SJCRH30 (cell line): ENCODE results near the gene FGD6. TPM values are rescaled to one million over a fixed set of nuclear protein-coding genes. Genes with fewer than 3 reads are reported as not detected.
"Not testable (repeated sequence)": the region's sequence is repeated elsewhere in the genome, so short reads cannot be mapped to it uniquely, and the experiment has no call there.

ENCODE experiments used
- DNase-seq, 2 experiments: peaks; one replicate each; pipeline ENCODE4 v3.0.0-alpha.2; 2015 to 2020
- H3K27ac ChIP-seq: fragments of 250-450 bp; sonication (Bioruptor Pico); 2 replicates; pipeline ENCODE4 v1.5.1; 2020; ENCODE audit warnings: mild to moderate bottlenecking, moderate library complexity
- H3K27me3 ChIP-seq: fragments of 250-450 bp; sonication (Bioruptor Pico); 2 replicates; pipeline ENCODE4 v1.5.1; 2020; ENCODE audit warnings: mild to moderate bottlenecking, moderate library complexity
- H3K36me3 ChIP-seq: fragments of 250-450 bp; sonication (Bioruptor Pico); 2 replicates; pipeline ENCODE4 v1.5.1; 2020; ENCODE audit warnings: mild to moderate bottlenecking, moderate library complexity
- H3K4me1 ChIP-seq: fragments of 250-450 bp; sonication (Bioruptor Pico); 2 replicates; pipeline ENCODE4 v1.5.1; 2020; ENCODE audit warnings: mild to moderate bottlenecking, moderate library complexity
- H3K4me3 ChIP-seq: fragments of 250-450 bp; sonication (Bioruptor Pico); 2 replicates; pipeline ENCODE4 v1.5.1; 2020; ENCODE audit warnings: mild to moderate bottlenecking, moderate library complexity
- H3K9me3 ChIP-seq: fragments of 250-450 bp; sonication (Bioruptor Pico); replicated peaks from 2 replicates; pipeline ENCODE4 v1.5.1; 2020; ENCODE audit warnings: mild to moderate bottlenecking, moderate library complexity
- total RNA-seq: library from RNA; depleted of rRNA; stranded (reverse); fragments of >200 nt; shearing (Covaris generic); gene quantifications from 2 replicates; pipeline ENCODE4 v1.2.3, GENCODE V29; 2014

FGD6 gene
- total RNA-seq, 1 experiment from 2014 or later = 10.7 TPM

DNA sequence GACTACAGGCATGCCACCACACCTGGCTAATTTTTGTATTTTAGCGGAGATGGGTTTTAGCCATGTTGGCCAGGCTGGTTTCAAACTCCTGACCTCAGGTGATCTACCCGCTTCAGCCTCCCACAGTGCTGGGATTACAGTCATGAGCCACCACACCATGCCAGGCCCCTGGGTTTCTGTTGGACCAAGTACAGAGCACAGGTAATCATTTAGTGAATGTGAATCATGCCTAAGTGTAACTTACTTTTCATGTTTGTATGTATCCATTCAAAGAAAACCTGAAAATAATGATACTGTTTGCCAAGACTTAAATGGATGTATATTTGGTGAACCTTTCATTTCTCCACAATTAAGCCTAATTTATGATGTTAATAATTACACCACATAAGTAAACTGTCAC lies 65.9 kb downstream of the FGD6 start:
- Histone ChIP-seq H3K4me3 (no peak overlapping the region), H3K27me3 (no peaks in the 10 kb centered on the region), H3K9me3 (no peaks in the 10 kb centered on the region)

DNA sequence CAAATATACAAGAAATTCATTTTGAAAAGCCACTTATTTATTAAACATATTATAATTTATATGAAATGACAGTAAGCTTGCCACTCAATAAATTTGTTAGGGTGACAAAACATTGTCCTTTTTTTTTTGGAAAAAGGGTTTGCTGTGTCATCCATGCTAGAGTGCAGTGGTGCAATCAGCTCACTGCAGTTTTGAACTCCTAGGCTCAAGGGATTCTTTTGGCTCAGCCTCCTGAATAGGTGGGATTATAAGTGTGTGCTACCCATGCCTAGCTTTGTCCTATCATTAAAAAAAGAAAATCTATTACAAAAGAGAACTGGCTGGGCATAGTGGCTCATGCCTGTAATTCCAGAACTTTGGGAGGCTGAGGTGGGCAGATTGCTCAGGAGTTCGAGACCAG lies 66.8 kb downstream of the FGD6 start:
- H3K4me1 ChIP-seq = peaks cover 10% of the 10 kb centered on the region
- H3K27me3 ChIP-seq = no peaks in the 10 kb centered on the region
- DNase-seq = no peak
- no peaks in the 10 kb centered on the region for H3K9me3 ChIP-seq
- H3K36me3 ChIP-seq = no peaks in the 10 kb centered on the region
- H3K27ac ChIP-seq = no peak overlapping the region
- H3K4me3 ChIP-seq = no peak overlapping the region

More for the DNA sequence above, 65.9 kb downstream of the FGD6 start:
- no peak for DNase-seq
- Histone ChIP-seq H3K4me1 (peaks cover 4% of the 10 kb centered on the region), H3K36me3 (no peaks in the 10 kb centered on the region), H3K27ac (no peak overlapping the region)

- DNase-seq = peak in 1 of 2 experiments; percentile 3
- H3K36me3 ChIP-seq = no peaks in the 10 kb centered on the region
- no peaks in the 10 kb centered on the region for H3K9me3 ChIP-seq
- H3K4me1 ChIP-seq = peaks cover 10% of the 10 kb centered on the region
- H3K4me3 ChIP-seq = no peak overlapping the region
- H3K27me3 ChIP-seq = no peaks in the 10 kb centered on the region
- H3K27ac ChIP-seq = no peak overlapping the region
Measured at GRCh38 chr12:95147866-95148265, 69.4 kb downstream of the FGD6 start.

DNA sequence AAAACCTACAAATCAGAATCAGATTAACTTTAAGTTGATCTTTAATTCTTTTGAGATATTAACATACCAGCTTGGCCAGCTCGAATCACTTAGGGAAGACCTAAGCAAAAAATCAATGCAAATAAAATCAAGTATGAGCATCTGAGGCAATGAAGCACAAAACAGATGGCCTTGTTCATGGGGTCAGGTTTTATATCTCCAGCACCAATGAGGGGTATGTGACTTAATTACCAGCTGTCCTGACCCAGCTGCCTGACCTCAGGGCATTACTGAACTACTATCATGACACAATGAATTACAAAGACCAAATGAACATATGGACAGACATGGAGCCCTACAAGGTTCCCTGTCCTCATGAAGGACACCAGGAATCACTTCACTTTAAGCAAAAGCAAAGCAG lies 70.5 kb downstream of the FGD6 start:
- H3K9me3 ChIP-seq = no peaks in the 10 kb centered on the region
- no peaks in the 10 kb centered on the region for H3K27me3 ChIP-seq
- DNase-seq = peak; percentile 66 to 76
- H3K4me3 ChIP-seq = no peak overlapping the region
- no peaks in the 10 kb centered on the region for H3K36me3 ChIP-seq
- peaks cover 10% of the 10 kb centered on the region for H3K4me1 ChIP-seq
- H3K27ac ChIP-seq = peak overlapping the region; percentile 45

DNA sequence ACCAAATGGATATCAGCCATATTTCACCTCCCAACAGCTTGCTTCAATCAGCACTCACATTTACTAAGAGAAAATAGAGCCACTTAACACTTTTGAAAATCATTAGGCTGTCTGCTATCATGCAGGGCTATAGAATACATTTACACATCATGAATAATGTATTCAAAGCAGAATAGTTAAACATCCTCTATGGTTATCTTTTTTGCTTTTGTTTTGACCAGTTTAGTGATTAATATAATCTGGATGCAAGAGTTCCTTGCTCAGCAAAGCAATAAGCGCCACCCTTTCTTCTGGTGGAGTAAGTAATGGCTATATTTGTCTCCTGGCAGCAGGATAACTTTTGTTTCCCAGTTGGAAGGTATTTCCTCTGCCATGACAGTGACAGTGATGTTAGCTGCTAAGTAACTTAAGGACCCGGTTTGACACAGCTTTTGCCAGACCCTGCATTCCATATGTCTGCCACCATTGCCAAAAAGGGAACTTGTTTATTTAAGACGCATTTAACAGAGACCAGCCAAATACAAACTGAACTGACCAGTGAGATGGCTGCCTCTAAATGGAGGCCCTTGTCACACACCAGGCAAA lies 73.6 kb downstream of the FGD6 start:
- H3K27ac ChIP-seq = no peak overlapping the region
- H3K36me3 ChIP-seq = no peaks in the 10 kb centered on the region
- H3K9me3 ChIP-seq = no peaks in the 10 kb centered on the region
- H3K4me1 ChIP-seq = peaks cover 10% of the 10 kb centered on the region
- H3K27me3 ChIP-seq = no peaks in the 10 kb centered on the region
- H3K4me3 ChIP-seq = no peak overlapping the region
- DNase-seq = no peak

DNA sequence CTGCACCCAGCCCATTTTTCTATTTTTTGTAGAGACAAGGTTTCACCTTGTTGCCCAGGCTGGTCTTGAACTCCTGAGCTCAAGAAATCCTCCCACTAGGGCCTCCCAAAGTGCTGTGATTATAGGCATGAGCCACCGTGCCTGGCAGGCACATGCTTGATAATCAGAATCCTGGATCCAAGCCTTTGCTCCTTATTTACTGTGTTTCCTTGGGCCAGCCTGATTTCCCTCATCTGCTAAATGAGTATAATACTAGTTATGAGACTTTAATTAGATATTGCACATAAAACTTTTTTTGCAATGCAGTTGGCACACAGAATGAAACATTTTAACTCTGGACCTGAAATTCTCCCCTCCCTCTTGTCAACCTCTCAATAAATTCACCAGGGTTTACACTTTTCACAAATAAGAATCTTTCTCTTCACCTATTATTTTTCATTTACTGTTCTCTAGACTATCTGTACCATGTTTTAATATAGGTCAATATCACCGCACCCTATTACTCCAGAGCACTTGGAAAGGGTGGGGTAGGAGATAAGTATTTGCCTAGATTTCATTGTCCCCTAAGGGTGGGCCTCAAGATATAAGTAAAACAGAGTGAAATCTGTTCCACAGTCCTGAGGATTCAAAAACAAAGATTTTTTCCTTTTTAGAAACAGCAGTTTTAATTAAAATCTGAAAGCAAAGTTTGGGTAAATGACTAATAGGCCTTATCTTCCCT lies 74.7 kb downstream of the FGD6 start:
- Histone ChIP-seq H3K4me1 (peaks cover 10% of the 10 kb centered on the region), H3K27me3 (no peaks in the 10 kb centered on the region), H3K9me3 (no peaks in the 10 kb centered on the region), H3K4me3 (no peak overlapping the region), H3K36me3 (no peaks in the 10 kb centered on the region), H3K27ac (no peak overlapping the region)
- no peak for DNase-seq

DNA sequence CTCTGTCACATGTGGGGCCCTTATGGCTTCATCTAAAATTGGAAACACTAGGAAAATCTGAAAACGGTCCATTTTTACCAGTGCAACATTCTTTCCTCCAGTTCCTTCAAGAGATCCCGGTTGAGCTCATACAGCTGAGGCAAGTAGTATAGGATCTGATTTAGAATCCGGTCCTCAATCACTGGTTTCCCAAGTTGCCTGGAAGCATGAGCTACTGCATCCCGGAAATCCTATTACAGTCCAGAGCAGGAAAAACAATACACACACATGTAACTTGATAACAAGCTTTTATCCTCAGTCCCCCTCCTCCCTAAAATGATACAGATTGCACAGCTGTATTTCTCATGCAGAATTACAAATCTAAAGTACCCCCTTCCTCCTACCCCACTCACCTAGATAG lies 76.0 kb downstream of the FGD6 start:
- DNase-seq = no peak

GRCh38 chr12:95138031-95138430 lies 79.2 kb downstream of the FGD6 start:
- not testable (repeated sequence) for H3K4me1 ChIP-seq, H3K36me3 ChIP-seq, H3K9me3 ChIP-seq, H3K4me3 ChIP-seq, H3K27me3 ChIP-seq, DNase-seq, H3K27ac ChIP-seq

More for the DNA sequence above, 76.0 kb downstream of the FGD6 start:
- H3K4me3 ChIP-seq = no peak overlapping the region
- peaks cover 5% of the 10 kb centered on the region for H3K4me1 ChIP-seq
- no peaks in the 10 kb centered on the region for H3K27me3 ChIP-seq
- no peaks in the 10 kb centered on the region for H3K9me3 ChIP-seq
- no peak overlapping the region for H3K27ac ChIP-seq
- H3K36me3 ChIP-seq = no peaks in the 10 kb centered on the region

DNA sequence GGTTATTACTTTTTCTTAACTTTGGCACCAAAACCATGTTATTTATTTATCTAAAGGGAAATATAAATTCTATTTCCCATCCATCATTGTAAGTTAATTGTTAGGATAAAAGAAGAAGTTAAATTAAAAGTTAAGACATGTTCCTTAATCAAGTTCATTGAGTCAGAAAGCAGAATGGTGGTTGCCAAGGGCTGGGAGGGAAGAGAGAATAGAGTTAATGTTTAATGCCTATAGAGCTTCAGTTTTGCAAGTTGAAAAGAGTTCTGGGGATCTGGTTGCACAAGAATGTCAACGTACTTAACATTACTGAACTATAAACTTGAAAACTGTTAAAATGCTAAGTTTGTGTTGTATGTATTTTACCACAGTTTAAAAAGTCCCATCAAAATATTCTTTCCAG lies 80.7 kb downstream of the FGD6 start:
- no peak overlapping the region for H3K4me3 ChIP-seq
- H3K9me3 ChIP-seq = no peaks in the 10 kb centered on the region
- H3K27ac ChIP-seq = no peak overlapping the region
- no peaks in the 10 kb centered on the region for H3K27me3 ChIP-seq
- H3K36me3 ChIP-seq = peaks cover 4% of the 10 kb centered on the region; the same call in 1 of the 2 replicates
- H3K4me1 ChIP-seq = no peaks in the 10 kb centered on the region
- DNase-seq = no peak

DNA sequence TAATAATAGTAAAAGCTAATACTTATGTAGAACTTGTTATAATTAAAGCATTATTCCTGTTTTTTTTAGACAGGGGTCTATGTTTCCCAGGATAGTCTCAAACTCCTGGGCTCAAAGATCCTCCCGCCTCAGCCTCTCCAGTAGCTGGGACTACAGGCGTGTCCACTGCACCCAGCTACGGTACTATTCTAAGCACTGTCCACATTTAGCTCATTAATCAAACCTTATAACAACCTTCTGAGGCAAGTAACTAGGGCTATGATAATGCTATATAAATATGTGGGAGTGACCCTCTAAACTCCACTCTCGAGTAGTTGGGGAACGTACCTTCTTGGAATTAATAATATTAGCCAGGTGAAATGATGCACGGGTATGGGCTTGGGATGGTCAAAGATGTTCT lies 83.2 kb downstream of the FGD6 start:
- Histone ChIP-seq H3K36me3 (peaks cover 4% of the 10 kb centered on the region; the same call in 1 of the 2 replicates), H3K27ac (no peak overlapping the region), H3K27me3 (no peaks in the 10 kb centered on the region), H3K4me1 (no peaks in the 10 kb centered on the region), H3K9me3 (no peaks in the 10 kb centered on the region), H3K4me3 (no peak overlapping the region)
- DNase-seq = no peak

GRCh38 chr12:95131589-95132340 lies 85.5 kb downstream of the FGD6 start:
- Histone ChIP-seq H3K36me3 (peaks cover 4% of the 10 kb centered on the region; the same call in 1 of the 2 replicates), H3K4me1 (no peaks in the 10 kb centered on the region), H3K9me3 (no peaks in the 10 kb centered on the region), H3K27ac (no peak overlapping the region), H3K27me3 (no peaks in the 10 kb centered on the region), H3K4me3 (no peak overlapping the region)
- DNase-seq = no peak

GRCh38 chr12:95130096-95130495 lies 87.2 kb downstream of the FGD6 start:
- no peak for DNase-seq

DNA sequence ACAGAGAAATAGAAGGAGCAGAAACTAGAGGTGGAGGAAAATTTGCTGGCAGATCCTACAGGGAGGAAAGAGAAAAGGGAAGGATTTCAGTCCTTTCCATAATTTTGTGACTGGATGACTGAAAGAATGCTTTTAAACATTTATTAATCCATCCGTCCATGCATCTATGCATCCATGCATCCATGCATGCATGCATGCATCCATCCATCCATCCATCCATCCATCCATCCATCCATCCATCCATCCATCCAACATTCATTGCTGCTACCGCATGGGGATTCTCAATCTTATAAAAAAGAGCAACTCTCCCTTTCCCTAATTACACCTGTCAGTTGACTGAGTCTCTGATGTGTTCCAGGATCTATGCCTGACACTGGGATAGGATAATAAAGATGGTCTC lies 88.2 kb downstream of the FGD6 start:
- no peaks in the 10 kb centered on the region for H3K9me3 ChIP-seq
- no peaks in the 10 kb centered on the region for H3K27me3 ChIP-seq
- 0 out of 2 replicates have a peak, but pooled peaks cover 4% of the 10 kb centered on the region for H3K4me1 ChIP-seq
- H3K36me3 ChIP-seq = peaks cover 4% of the 10 kb centered on the region; the same call in 1 of the 2 replicates
- DNase-seq = no peak
- H3K4me3 ChIP-seq = no peak overlapping the region
- no peak overlapping the region for H3K27ac ChIP-seq

More at GRCh38 chr12:95130096-95130495, 87.2 kb downstream of the FGD6 start:
- Histone ChIP-seq H3K4me3 (no peak overlapping the region), H3K27ac (no peak overlapping the region), H3K4me1 (0 out of 2 replicates have a peak, but pooled peaks cover 4% of the 10 kb centered on the region), H3K36me3 (peaks cover 4% of the 10 kb centered on the region; the same call in 1 of the 2 replicates), H3K9me3 (no peaks in the 10 kb centered on the region), H3K27me3 (no peaks in the 10 kb centered on the region)

GRCh38 chr12:95126736-95127135 lies 90.5 kb downstream of the FGD6 start:
- H3K27me3 ChIP-seq = no peaks in the 10 kb centered on the region
- no peaks in the 10 kb centered on the region for H3K36me3 ChIP-seq
- DNase-seq = no peak
- no peak overlapping the region; the same call in 1 of the 2 replicates for H3K27ac ChIP-seq
- no peak overlapping the region for H3K4me3 ChIP-seq
- H3K9me3 ChIP-seq = no peaks in the 10 kb centered on the region
- H3K4me1 ChIP-seq = 0 out of 2 replicates have a peak, but pooled peaks cover 4% of the 10 kb centered on the region

- peak overlapping the region; percentile 40; the same call in 1 of the 2 replicates for H3K27ac ChIP-seq
- no peak overlapping the region for H3K4me3 ChIP-seq
- H3K36me3 ChIP-seq = no peaks in the 10 kb centered on the region
- no peaks in the 10 kb centered on the region for H3K9me3 ChIP-seq
- H3K4me1 ChIP-seq = 0 out of 2 replicates have a peak, but pooled peaks cover 4% of the 10 kb centered on the region
- H3K27me3 ChIP-seq = no peaks in the 10 kb centered on the region
- peak; percentile 31 to 52 for DNase-seq
Measured at GRCh38 chr12:95126076-95126475, 91.2 kb downstream of the FGD6 start.
